ENCODE data around the gene IL1RN. TPM values are rescaled to one million over a fixed set of nuclear protein-coding genes. Genes with fewer than 3 reads are reported as not detected.

IL1RN gene
- total RNA-seq, 1 experiment from 2014 or later: 0.05 TPM

GRCh38 chr2:113173542-113174375 lies 46.4 kb downstream of the IL1RN start, which contains the start of gene PSD4:
Gene PSD4, plus strand, starts transcription at chr2:113173971. Its CDS starts 8,486 bp downstream, at chr2:113182457.
- no peak for DNase-seq (ENCODE audit: low read depth)

GRCh38 chr2:113174376-113174750 lies 47.0 kb downstream of the IL1RN start:
- DNase-seq (ENCODE audit: low read depth): no peak

GRCh38 chr2:113175042-113175628 lies 47.7 kb downstream of the IL1RN start:
- no peak for DNase-seq (ENCODE audit: low read depth)

GRCh38 chr2:113175736-113176695 lies 48.6 kb downstream of the IL1RN start:
- DNase-seq (ENCODE audit: low read depth): no peak

GRCh38 chr2:113176696-113177355 lies 49.4 kb downstream of the IL1RN start:
- no peak for DNase-seq (ENCODE audit: low read depth)

GRCh38 chr2:113178069-113178746 lies 50.8 kb downstream of the IL1RN start:
- DNase-seq (ENCODE audit: low read depth): no peak

GRCh38 chr2:113178891-113179290 lies 51.5 kb downstream of the IL1RN start:
- no peak for DNase-seq (ENCODE audit: low read depth)

GRCh38 chr2:113179446-113180045 lies 52.1 kb downstream of the IL1RN start:
- no peak for DNase-seq (ENCODE audit: low read depth)

GRCh38 chr2:113180131-113180946 lies 52.9 kb downstream of the IL1RN start:
- no peak for DNase-seq (ENCODE audit: low read depth)

GRCh38 chr2:113181258-113182051 lies 54.1 kb downstream of the IL1RN start:
- peak; percentile 14 for DNase-seq (ENCODE audit: low read depth)

GRCh38 chr2:113182471-113183260 lies 55.3 kb downstream of the IL1RN start:
- no peak for DNase-seq (ENCODE audit: low read depth)

- no peak for DNase-seq (ENCODE audit: low read depth)
Observed at GRCh38 chr2:113183264-113183663, 55.9 kb downstream of the IL1RN start.

Other genes starting within 250 kb of the IL1RN start
- gene IL37, start 216.4 kb upstream of the IL1RN start, total RNA-seq (2014; rRNA removed; shearing (Covaris generic)): 0.30 TPM in 1 of 2 replicates, not detected in the other
- gene IL36G, start 149.6 kb upstream of the IL1RN start, total RNA-seq (2014; rRNA removed; shearing (Covaris generic)): not detected in 2 replicates
- not detected in 2 replicates for gene IL36A, start 122.1 kb upstream of the IL1RN start, total RNA-seq (2014; rRNA removed; shearing (Covaris generic))
- not detected in 2 replicates for gene IL36B, start 74.7 kb upstream of the IL1RN start, total RNA-seq (2014; rRNA removed; shearing (Covaris generic))
- gene IL36RN, start 68.4 kb upstream of the IL1RN start, total RNA-seq (2014; rRNA removed; shearing (Covaris generic)): 0.02 TPM in 1 of 2 replicates, not detected in the other
- gene IL1F10, start 59.6 kb upstream of the IL1RN start, total RNA-seq (2014; rRNA removed; shearing (Covaris generic)): not detected in 2 replicates
- 6.4 and 14.7 TPM in 2 replicates for gene PSD4, start 46.4 kb downstream of the IL1RN start, total RNA-seq (2014; rRNA removed; shearing (Covaris generic))
- gene PAX8, start 151.3 kb downstream of the IL1RN start, total RNA-seq (2014; rRNA removed; shearing (Covaris generic)): 5.2 and 6.1 TPM in 2 replicates